ENCODE measurements around the gene CRLF1.
A peak's percentile ranks its signal among the peaks of the same experiment; 100 is the strongest.
"Not testable (repeated sequence)": the region's sequence is repeated elsewhere in the genome, so short reads cannot be mapped to it uniquely, and the experiment has no call there.

CRLF1 gene

DNA sequence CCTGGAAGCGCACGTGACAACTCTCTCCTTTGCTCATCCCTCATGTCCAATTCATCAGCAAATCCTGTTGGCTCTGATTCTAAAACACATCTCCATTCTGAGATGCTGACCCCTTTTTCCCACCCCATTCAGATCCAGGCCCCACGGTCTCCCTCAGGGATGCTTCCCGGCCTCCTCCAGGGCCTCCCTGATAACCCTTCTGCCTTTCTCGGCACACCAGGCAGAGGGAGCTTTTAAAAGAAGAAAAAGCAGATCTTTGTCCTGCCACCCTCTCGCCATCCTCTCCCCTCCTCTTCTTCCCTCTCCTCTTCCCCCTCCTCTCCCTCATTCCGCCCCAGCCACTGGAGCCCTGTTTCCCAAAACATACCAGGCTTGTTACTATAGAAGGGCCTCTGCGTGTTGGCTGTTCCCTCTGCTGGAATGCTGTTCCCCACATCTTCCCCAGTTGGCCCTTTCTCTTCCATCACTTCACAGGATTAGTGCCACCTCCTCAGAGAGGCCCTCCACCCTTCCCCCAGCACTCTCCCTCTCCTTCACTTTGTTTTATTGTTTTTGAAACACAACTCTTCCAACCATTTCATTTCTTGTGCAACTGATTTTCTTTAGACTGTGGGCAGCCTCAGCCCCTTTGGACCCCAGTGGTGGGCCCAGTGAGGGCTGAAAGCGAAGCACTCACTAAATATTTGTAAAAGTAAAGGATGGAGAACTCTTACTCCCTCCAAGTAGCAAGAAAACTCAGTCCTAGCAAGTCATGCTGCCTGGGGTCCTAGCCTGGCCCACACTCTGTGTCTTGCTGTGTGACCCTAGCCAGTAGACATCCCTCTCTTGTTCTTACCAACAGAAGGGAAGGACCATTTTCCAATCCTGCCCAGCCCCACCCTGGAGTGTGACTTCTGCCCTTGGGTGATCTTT, 2.5 kb upstream of the CRLF1 start:
- no peak for DNase-seq

DNA sequence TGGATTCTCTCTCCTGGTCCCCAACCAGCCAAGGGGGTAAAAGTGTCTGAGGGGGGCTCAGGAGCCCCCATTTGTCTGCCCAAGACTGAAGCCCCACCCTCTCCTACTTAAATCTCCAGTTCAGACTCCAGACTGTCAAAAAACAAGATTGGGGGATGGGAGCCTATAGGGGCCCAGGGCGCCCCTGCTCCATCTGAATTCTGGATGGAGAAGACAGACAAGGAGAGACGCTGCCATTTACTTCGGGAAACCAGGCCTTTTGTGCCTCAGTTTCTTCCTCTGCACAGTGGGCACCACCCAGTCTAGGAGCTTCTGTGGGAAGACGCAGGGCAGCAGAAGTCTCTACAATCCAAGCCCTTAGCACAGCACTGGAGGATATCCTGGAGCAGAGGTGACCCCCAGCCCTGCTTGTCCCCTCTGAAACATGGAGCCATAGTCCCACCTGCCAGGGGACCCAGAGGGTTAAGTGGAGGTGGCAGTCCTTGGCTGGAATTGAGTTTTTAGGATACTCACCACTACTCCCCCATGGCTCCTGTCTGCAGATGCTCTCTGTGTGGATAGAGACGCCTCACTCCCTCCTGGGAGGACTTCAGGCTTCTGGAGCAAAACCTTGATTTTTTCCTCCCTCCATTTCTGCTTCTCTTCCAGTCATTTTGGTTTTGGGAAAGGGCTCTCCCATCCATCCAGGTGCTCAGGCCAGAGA, 1.7 kb upstream of the CRLF1 start:
- no peak for DNase-seq

DNA sequence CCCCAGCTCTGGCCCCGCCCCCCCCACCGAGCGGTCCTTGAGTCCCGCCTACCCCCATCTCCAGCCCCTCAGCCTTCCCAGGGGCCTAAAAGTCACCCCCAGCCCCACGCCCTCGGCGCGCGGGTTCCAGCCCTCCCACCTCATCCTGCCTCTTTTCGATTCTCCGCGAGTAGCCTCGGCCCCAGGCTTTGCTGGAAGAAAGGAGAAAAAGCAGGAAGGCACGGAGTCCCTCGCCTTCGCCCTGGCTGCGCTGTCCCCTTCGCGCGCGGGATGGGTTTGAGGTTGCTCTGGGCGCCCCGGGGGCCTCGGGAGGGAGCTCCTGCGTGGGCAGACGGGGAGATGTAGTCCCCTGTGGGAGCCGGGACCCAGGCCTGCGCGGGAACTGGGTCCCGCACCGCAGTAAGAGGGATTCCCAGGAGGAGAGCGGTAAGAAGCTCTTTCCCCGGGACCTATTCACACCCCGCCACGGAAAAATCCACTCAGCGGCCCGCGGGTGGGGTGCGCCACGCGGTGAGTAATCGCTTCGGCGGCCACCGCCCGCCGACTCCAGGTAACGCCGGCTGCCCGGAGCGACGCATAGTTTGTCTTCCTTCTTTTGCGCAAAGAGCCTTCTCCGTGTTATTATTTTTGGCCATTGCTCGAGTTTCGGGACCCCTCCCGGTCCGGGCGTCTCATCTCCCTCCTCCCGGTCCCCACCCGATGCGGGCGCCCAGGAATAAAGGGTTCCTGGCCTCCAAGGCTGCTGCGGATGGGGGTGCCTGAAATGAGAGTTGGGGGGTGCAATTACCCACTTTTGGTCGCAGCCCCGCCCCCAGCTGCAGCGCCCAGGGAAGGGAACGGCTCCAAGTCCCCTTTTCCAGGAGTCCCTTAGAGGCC, 865 bp upstream of the CRLF1 start:
- no peak for DNase-seq

DNA sequence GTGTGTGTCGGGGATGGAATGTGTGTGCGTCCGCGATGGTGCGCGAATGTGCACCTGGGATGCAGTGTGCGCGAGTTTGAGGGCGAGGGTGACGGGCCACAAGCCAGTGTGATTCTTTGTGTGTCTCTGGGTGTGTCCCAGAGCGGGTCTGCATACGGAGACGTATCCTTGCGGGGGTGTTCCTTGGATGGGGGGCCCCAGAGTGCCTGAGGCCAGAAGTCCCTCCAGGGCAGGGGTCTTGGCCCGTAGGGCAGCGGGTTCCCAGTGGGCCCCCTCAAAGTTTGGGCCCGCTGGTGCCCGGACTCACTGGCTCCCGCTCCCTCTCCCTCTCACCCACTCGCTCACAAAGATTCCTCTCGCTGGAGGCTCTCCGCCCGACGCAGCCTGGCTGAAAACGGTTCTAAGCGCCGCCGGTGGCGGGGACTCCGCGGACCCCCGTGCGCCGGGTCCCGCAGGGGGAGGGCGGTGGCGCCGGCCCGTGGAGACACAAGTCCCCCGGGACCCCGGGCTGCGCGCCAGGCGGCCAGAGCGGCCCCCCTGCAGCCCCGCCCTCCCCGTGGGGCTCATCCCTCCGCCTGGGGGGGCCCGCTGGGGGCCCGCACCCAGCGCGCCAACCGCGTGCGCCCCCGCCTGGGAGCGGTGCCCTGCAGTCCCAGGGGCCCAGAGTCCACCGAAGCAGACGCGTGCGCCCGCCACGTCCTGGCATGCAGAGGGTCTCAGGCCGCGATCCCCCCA, 886 bp downstream of the CRLF1 start:
- no peak for DNase-seq

DNA sequence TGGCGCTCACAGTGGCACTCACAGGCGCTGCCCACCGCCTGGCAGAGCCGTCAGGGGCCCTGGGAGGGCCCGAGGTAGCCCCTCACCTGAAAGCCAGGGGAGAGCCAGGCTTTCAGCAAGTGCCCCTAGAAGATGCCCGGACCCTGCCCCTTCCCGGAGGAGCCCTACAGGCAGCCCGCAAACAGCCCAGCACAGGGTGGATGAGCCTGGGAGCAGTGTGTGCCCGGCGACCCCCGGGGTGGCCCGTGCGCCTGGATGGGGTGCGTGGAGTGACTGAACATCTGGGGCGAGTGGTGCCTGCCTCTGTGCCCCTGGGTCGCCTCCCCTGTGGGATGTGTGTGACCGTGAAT, 1.4 kb downstream of the CRLF1 start:
- no peak for DNase-seq

- no peak for DNase-seq
Measured at GRCh38 chr19:18604820-18605159, 1.8 kb downstream of the CRLF1 start.

DNA sequence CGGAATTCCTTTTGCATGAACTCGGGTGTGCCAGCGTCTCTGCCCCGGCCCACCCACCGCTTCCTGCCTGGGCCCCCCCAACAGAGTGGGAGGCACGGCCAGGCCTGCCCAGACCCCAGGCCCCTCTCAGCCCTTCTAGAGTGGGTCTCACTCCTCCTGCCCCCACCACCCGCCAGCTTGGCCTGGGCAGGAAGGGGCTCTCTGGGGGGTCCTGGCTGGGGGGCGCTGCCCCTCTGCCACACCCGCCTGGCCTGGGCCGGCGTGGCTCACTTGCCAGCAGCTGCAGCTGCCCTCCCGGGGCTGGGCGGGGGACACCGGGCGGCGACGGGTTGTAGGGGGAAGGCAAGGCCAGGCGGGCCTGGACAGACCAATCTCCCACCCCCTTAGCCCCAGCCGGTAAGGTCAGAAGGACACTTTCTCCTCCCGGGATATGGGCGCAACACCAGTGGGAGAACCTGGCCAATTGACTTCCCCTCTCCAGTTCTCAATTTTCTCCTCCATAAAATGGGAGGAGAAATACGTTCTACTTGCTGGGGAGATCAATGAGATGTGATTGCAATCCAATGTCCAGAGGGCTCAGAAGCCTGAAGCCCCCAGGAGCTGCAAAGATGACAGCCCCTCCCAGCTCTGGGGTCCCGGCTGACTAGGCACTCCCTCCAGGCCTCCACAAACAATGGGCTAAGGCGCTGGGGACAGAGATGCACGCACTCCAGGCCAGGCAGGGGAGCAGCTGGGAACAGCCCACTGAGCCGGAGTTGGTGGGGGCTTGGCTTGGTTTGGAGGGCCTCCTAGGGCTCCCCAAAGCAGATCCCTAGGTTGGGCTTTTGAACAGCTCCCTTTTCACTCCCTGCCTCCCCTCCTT, 2.4 kb downstream of the CRLF1 start:
- no peak for DNase-seq

DNA sequence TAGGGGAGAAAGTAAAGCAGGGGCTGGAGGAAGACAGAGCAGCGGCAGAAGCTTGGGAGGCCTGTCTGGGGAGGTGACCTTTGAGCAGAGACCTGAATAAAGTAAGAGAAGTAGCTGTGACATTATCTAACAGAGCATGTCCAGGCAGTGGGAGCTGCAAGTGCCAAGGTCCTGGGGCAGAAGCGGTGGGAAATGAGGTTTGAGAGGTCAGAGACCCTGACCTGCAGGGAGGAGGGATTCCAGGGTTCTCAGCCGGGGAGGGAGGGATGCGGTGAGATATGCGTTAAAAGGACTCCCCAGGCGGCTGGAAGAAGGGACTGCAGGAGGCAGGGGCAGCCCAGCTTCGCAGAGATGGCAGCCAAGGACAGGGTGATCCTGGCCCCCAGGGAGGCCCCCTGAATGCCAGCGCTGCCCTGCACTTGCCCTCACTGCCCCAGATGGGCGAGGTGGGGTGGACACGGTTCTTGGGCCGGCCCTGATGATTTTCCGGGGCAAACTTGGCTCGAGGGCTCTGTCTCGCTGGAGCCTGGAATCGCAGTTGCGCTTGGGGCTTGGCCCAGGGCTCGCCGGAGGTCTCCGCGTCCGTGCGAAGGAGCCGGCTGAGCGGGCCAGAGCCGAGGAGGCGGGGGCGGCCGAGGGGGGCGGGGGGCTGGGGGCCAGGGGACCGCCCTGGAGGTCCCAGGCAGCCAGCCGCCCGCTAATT, 3.2 kb downstream of the CRLF1 start:
- DNase-seq = no peak

DNA sequence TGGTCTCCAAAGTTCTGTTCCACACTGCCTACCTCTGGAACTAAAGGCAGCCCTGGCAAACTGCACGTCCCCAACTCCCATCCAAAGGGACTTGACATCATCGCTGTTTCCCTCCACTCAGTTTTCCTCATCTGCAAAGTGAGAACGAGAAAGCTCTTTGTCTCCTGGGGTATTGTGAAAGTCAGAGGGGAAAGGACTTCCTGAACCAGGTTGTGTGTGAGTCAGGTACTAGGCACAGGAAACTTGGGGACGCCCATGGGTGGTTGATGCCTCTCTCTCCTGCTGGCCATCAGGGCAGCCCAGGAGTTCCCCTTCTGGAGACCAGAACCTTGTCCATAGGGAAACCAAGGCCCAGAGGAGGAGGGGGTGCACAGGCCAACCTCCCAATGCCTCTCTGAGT, 4.7 kb downstream of the CRLF1 start:
- no peak for DNase-seq

GRCh38 chr19:18600692-18601397, 5.8 kb downstream of the CRLF1 start:
- not testable (repeated sequence) for DNase-seq

DNA sequence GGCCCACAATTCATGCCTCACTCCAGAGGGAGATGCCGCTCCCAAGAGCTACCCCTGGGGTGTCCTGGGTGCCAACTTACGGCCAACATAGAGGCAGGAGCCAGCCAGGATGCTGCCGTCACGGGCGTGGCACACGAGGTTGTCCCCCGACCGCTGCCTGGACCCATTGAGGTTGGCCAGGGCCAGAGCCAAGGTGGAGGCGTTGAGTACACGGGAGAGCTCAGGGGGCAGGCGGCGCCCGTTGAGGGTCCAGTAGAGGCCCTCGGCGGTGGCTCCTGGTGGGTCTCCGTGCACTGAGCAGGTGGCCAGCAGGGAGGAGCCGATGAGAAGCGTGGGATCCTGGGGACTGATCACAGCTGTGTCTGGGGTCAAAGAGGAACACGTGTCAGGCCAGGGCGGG, 7.1 kb downstream of the CRLF1 start:
- DNase-seq = no peak

GRCh38 chr19:18597809-18598660, 8.6 kb downstream of the CRLF1 start:
- DNase-seq = no peak

GRCh38 chr19:18596752-18597157, 9.8 kb downstream of the CRLF1 start:
- DNase-seq = peak in 1 of 14 donors; percentile 6

- no peak for DNase-seq
Measured at GRCh38 chr19:18595475-18595874, 11.1 kb downstream of the CRLF1 start.

DNA sequence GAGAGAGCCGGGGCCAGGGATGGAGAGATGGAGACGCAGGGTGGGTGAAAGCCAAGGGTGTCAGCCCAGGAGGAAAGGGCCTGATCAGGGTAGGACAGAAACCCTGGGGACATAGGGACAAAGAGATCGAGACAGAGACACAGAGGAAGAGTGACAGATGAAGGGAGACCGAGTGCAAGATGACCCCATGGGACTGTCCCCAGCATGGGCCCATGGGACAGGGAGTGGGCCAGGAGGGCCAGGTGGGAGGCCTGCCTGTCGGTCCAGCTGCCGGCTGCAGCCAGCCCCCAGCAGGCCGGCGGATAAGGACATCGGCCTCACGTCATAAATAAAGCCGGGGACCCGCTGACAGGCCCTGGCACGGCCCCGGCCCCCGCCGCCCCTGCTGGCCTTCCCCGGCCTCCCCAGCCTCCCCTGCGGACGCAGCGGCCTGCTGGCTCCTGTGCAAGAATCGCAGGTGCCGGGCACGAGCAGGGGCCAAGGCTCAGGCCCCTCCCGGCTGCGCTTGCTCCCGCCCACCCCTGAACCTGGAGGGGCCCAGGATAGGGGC, 11.7 kb downstream of the CRLF1 start:
- no peak for DNase-seq

DNA sequence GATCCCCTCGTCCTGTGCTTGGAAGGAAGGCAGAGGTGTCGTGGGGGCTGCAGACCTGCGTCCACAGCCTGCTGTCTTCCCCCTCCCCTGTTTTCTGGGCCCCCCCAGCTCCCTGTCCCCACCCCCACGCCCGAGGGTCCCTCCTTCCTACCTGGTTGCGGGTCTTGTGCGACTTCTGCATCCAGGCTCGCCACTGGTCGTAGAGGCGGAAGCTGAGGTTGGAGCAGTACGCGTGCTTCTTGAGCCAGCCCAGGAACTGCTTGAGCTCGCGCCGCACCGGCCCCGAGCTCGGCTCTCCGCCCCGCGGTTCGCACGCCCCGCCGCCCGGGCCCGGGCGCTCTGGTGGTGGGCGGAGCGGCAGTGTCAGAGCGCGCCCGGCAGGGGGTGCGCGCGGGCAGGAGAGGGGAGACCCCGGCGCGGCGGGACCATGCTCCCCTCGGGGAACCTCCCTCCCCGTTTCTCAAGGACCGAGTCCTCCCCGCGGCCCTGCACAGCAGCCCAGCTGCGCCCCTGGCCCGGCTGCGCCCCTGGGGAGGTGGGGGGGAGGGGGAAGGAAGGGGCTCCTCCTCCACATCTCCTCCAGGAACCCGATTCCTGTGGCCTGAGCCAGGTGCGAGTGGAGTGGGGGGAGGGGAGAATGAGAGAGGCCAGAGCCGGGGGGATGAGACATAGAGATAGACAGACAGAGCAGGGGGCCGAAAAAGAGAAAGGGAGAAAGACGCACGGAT, 12.3 kb downstream of the CRLF1 start:
- DNase-seq = peak in 9 of 14 donors; percentile 8 to 71 (median 37)

DNA sequence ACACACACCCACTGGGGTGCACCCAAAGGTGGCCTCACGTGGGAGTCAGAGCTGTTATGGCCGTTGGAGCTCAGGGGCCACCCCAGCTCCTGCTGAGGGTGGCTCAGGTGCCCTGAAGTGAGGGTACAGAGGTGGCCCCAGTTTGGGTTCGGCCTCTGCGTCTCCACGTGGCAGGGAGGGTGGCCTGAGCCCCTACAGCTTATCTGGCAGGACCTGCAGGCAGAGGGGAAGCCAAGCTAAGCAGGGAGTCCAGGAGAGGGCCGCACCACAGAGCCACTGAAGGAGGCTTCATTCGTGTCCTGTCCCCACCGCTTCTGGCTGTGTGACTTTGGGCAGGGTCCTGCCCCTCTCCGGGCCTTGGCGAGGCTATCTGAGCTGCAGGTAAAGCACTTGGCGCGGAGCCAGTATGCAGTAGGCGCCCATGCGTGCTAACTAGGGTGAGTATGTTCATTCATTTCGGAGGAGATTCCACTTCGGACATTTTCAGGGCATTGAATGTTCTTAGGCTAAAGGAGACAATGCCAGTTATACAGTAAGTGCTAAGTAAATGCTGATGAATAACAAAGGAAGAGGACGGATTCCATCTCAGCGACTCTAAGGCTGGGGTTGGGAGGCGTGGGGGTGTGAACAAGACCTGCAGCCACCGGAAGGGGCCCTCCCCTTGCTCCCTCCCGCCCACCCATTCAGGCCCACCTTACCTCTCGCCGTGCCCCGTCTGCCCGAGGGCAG, 13.1 kb downstream of the CRLF1 start:
- DNase-seq = peak in 1 of 14 donors; percentile 30
